Measurements from ENCODE around the gene LARP4B.

DNA sequence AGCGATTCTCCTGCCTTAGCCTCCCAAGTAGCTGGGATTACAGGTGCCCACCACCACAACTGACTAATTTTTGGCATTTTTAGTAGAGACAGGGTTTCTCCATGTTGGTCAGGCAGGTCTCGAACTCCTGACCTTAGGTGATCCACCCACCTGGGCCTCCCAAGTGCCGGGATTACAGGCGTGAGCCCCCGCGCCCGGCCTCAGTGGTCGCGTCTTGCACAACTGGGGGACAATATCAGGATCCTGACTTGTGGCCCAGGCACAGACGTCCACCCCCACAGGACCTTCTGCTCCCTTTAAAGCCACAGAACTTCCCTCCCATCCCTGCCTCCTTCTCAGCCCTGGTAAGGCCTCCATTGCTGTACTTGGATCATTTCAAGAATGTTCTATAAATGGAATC is 16.8 kb upstream of the LARP4B start:
- no peak for TF ChIP-seq POLR2A (IDR thresholded peaks at IDR 0.05)
- TF ChIP-seq, protein P1, sequence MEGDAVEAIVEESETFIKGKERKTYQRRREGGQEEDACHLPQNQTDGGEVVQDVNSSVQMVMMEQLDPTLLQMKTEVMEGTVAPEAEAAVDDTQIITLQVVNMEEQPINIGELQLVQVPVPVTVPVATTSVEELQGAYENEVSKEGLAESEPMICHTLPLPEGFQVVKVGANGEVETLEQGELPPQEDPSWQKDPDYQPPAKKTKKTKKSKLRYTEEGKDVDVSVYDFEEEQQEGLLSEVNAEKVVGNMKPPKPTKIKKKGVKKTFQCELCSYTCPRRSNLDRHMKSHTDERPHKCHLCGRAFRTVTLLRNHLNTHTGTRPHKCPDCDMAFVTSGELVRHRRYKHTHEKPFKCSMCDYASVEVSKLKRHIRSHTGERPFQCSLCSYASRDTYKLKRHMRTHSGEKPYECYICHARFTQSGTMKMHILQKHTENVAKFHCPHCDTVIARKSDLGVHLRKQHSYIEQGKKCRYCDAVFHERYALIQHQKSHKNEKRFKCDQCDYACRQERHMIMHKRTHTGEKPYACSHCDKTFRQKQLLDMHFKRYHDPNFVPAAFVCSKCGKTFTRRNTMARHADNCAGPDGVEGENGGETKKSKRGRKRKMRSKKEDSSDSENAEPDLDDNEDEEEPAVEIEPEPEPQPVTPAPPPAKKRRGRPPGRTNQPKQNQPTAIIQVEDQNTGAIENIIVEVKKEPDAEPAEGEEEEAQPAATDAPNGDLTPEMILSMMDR (IDR thresholded peaks at IDR 0.05) = no peak
